Stimulated activated CD4-positive, alpha-beta T cell treated with anti-CD3 and anti-CD28 coated beads, TNF-alpha, amount 100 ng/mL, for 4 hours (primary cell): ENCODE results near the gene GIT2.
"Not testable (repeated sequence)": the region's sequence is repeated elsewhere in the genome, so short reads cannot be mapped to it uniquely, and the experiment has no call there.

Source experiments
- DNase-seq, 3 experiments: peaks; one replicate each; pipeline ENCODE4 v3.0.0-alpha.2; 2020; ENCODE audit warnings: low read depth in 3 of 3

The GIT2 gene

DNA sequence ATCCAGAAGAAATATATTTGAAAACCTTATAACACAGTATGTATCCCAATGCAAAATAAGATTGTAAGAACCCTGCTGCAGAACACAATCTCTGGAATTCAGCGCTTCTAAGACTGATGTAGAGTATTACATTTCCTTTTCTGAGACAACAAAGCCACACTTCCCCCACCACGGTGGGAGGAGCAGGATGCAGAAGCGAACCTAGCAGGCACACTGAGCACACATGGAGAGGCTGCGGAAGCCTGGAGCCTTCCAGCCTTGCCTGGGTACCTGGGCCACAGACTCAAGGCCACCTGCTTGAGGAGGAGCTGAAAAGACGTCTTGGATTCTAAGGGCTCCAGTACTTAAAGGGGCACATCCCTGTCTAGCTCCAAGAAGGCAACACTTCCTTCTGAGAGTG lies 49.7 kb downstream of the GIT2 start:
- DNase-seq = no peak

DNA sequence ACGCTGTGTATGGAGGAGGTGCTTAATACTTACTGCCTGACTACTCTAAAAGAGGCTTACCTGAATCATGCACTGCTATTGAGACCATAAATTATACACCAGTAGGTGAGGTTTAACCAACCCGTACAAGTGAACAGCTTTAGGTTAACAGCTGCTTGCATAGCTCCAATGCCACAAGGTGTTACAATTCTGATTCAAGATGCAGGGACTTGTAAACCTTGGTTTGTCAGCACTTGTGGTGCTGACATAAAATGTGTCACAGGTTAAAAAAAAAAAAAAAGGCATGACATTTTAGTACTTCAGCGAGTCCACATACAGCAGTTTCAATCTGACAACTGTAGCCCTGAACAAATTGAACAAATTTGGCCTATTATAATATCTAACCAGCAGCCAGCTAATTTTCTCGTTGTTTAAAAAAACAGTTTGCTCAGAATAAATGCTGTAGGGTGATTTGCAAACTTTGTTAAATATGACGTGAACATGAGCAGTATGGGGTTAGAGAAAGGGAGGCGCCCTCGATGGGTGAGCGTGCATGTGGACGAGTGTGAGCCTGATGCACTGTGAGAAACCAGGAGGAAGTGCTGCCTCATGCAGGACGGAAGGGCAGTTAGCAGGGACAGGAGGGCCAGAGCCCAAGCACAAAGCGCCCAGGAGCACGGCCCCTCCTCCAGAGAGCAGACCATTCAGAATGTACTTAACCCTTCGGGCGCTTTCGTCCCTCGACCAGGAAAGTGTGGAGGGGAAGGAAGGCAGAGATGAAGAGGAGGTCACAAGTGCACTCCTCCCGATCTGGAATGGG lies 51.4 kb downstream of the GIT2 start:
- DNase-seq = no peak

- no peak for DNase-seq
Measured at GRCh38 chr12:109943811-109944210, 52.4 kb downstream of the GIT2 start.

GRCh38 chr12:109940339-109940923 lies 55.7 kb downstream of the GIT2 start:
- no peak for DNase-seq

DNA sequence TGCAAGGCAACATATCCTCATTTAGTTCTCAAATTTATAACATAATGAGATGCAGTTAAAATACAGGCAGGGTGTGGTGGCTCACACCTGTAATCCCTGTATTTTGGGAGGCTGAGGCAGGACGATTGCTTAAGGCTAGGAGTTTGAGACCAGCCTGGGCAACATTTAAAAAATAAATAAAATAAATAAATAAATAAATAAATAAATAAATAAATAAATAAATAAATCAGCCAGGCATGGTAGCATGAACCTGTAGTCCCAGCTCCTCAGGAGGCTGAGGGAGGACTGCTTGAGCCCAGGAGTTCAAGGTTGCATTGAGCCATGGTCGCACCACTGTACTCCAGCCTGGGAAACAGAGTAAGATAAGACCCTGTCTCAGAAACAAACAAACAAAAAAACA lies 56.7 kb downstream of the GIT2 start:
- DNase-seq = no peak

DNA sequence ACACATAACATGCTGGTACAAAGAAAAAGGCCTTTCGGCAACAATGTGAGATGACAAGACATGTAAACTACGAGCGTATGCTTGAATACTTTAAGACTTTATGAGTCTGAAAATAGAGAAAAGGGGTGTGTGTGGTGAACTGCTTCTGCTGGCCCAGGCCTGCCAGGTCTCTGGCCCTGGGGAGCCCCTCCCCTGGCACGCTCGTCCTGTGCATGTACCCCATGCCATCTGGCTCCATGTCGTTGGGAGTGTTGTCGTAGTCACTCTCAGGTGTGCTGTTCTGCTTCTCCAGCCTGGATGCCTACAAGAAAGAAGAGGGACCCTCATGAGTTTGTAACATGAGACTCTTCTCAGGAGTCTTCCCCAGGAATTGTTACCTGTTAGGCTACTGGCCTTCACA lies 57.2 kb downstream of the GIT2 start:
- no peak for DNase-seq

GRCh38 chr12:109937371-109937770 lies 58.8 kb downstream of the GIT2 start:
- no peak for DNase-seq

DNA sequence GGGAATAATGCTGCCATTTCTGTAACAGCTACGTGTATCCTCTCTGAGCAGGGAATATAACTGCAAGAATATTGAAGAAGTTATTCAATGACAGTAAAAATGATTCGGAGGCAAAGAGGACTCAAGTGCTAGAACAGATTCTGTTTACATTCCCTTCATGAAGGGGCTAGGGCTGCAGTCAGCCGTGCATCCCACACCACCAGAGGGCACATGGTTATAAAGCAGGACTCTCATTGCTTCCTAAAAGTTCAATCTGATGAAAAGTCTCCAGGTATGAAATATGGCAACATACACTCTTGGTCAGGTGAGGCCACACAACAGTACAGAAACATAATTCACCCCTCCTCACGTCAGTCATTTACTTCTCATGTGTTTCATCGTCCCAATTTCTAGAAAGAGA lies 62.1 kb downstream of the GIT2 start:
- no peak for DNase-seq

- no peak for DNase-seq
Measured at GRCh38 chr12:109932878-109933503, 63.2 kb downstream of the GIT2 start.

DNA sequence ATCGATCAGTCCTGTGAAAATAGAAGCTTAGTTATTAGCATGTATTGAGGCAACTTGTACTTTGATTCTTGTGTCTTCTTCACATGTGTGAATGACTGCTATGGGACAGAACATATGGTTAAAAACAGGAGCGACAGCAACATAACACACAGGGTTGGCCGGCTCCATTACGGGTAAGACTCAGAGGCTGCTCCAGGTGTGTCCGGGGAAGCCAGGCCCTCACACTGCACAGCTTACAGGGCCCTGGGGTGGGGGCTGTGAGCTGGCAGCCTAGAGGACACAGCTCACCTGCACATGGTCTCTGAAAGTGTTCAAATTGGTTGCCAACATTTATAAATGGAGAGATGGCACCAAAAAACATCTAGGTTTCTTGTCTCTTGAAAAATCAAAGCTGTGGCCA lies 65.0 kb downstream of the GIT2 start:
- DNase-seq = no peak

DNA sequence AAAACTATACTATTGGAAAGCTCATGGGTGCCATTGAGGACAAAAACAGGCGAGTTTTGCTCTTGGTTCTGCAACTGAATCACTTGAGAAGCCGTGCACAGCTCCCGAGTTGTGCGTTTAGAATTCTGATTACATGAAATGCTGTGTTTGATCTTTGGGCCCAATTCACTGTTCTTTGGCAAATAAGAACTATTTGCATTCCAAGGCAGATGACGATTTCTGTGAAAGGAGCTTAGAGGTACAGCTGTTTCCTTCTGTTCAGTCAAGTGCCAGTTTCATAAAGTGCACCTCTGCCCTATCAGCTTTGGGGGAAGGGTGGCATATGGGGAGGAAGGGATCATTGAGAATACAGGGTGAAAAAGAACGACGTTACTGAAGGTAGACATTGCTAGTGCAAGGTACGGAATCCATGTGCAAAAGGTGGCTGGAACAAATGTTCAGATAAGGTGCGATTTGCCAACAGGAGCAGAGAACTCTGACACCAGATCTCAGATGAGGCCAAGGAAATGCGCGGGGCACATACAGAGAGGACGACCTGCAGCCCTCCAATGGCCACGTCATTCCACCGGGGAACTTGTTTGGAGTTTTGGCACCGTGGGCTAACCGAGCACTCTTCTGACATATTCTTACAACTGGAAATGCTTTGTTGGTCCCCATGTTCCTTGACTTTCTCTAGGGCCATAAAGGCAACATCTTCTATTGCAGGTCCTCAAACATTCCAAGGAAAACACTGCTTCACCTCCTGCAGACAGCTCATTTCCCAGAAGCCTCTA lies 66.0 kb downstream of the GIT2 start:
- no peak for DNase-seq

DNA sequence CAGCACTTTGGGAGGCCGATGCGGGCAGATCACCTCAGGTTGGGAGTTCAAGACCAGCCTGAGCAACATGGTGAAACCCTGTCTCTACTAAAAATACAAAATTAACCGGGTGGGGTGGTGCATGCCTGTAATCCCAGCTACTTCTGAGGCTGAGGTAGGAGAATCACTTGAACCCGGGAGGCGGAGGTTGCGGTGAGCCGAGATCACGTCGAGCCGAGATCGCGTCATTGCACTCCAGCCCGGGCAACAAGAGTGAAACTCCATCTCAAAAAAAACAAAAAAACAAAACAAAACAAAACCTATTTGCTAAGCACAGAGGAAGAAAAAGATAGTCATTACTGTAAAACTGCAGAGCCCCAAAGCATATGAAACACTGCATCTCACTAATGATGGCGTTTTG lies 66.8 kb downstream of the GIT2 start:
- not testable (repeated sequence) for DNase-seq

DNA sequence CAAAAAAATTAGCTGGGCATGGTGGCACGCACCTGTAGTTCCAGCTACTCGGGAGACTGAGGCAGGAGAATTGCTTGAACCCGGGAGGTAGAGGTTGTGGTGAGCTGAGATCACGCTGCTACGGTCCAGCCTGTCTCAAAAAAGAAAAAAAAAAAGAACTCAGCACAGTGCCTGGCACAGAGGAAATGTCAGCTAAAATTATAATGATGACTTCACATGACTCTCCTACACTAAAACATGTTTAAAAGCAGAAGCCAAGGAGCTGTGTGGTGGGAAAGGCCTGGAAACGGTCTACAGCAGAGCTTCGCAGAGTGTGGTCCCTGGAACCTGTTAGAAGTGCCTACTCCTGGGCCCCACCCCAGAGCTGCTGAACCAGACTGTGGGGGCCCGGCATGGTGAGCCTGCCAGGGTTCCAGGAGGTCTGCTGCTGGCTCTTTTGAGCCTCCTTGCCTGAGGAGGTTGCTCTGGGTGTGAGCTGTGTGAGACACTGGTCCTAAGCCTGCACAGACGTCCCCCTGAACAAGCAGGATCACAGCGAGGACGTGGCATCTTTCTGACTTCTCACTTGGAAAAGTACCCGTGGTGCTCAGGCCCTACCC lies 68.0 kb downstream of the GIT2 start:
- DNase-seq = no peak

GRCh38 chr12:109927622-109928021 lies 68.5 kb downstream of the GIT2 start:
- peak in 1 of 3 experiments; percentile 7 for DNase-seq

DNA sequence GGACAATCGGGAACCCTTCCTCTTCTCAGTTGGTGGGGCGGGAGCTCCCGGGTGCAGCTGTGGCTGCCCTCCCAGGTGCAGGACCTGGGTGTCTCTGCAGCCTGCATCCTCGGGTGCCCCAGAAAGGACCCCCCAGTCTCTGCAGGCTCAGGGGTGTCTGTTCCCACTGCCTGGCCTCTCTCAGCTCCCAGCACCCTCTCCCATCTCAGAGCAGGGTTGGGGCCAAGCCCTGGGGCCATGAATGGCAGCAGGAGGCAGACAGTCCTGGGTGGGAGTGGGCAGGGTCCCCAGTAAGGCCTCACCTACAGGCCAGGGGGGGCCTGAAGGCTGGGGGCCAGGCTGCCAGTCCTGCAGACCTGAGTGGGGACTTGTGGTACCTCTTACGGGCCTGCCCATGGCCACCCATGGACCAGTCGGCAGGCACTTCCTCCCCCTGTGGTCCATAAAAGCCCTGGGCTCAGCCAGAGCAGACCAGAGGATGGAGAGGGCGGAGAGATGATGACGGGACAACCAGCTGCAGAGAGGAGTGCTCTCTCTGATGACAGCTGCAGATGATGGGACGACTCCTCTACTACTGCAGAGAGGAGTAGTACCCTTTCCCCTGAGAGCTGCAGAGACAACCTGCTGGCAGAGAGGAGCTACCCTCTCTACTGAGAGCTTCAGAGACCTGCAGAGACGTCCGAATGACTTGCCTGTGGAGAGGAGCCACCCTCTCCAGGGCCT lies 69.5 kb downstream of the GIT2 start:
- DNase-seq = no peak

DNA sequence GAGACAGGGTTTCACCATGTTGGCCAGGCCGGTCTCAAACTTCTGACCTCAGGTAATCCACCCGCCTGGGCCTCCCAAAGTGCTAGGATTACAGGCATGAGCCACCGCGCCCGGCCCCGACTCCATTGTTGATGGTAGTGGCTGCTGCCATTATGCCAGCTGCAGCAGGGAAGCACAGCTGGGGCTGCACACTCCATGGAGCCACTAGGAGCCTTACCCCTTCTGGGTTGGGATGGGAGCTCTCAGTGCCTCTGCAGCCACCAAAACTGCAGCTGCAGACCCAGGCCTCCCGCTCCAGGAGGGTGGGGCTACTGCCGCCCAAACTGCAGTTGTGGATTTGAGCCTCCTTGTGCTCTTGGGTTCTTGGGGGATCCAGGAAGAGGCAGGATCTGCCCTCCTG lies 70.2 kb downstream of the GIT2 start:
- DNase-seq = no peak

- DNase-seq = no peak
Measured at GRCh38 chr12:109925185-109925840, 70.9 kb downstream of the GIT2 start.

- no peak for DNase-seq
Measured at GRCh38 chr12:109923481-109924245, 72.5 kb downstream of the GIT2 start.

DNA sequence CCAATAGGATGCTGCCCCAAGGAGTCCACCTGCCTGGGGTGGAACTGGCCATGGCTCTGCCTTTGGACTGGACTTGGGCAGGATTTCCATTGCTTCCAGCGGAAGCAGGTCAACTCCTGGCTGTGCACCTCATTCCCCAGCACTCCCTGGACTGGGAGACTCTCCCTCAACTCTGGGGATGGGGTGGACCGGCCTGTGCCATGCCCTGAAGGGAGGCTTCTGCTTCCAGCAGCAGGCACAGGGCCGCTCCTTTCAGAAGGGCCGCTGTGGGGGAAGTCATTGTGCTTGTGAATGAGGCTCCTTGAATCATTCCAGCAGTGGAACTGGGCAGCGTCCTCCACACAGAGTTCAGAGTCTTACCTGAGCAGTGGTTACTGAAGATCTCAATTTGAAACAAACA lies 73.1 kb downstream of the GIT2 start:
- DNase-seq = no peak

DNA sequence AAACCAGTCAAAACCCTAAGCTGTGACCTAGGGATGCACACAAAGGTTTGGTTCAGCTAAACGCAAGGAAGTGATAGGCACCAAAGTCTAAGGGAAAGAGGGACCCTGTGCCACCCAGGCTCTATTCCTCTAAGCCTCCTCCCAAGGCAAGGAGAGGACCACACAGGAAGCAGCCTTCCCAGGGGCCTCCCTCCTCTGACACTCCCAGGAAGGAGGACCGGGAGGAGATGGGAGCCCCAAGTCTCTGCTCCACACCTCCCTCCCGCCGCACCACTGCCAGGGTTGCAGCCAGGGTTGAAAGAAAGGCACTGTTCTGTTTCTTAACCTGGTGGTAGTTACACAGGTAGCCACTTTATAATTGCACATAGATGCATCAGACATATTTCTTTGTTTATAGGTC lies 74.2 kb downstream of the GIT2 start:
- no peak for DNase-seq
